PFSK-1 (cell line): ENCODE measurements around the gene HOXD10.

Experiments
- FOXP2 ChIP-seq: optimal IDR thresholded peaks from 2 replicates; pipeline ENCODE3; 2011; ENCODE audit warnings: borderline replicate concordance, control low read depth, inconsistent platforms; ENCODE audit not compliant: insufficient read depth; ENCODE audit errors: extremely low read length, extremely low read depth
- POLR2AphosphoS5 ChIP-seq: IDR thresholded peaks from 2 replicates; pipeline ENCODE4 v1.6.1; 2012; ENCODE audit warnings: low read depth, mild to moderate bottlenecking, control low read depth, low read length, moderate library complexity
- REST ChIP-seq, 2 experiments: IDR thresholded peaks; 2 replicates each; pipeline versions ENCODE4 v1.6.1 to v1.8.0; 2011 to 2012; ENCODE audit warnings: low read depth in 2 of 2, low read length in 2 of 2, control low read depth in 1 of 2, inconsistent platforms in 1 of 2, mild to moderate bottlenecking in 1 of 2, moderate library complexity in 1 of 2; ENCODE audit not compliant: insufficient read depth in 1 of 2
- SIN3A ChIP-seq: IDR thresholded peaks from 2 replicates; pipeline ENCODE4 v1.6.1; 2012; ENCODE audit warnings: mild to moderate bottlenecking, low read length, moderate library complexity, borderline replicate concordance; ENCODE audit not compliant: insufficient read depth
- TAF1 ChIP-seq: IDR thresholded peaks from 2 replicates; pipeline ENCODE4 v1.6.1; 2012; ENCODE audit warnings: low read length, control low read depth, borderline replicate concordance; ENCODE audit not compliant: insufficient read depth

Gene HOXD10

GRCh38 chr2:176111846-176112374 is 4.7 kb upstream of the HOXD10 start:
- no peak for TF ChIP-seq POLR2AphosphoS5
- TF ChIP-seq FOXP2, result no peak
- no peak for TF ChIP-seq REST (IDR thresholded peaks at IDR 0.05; ENCODE audit: insufficient read depth in 1 of 2, low read depth in 2 of 2, low read length in 2 of 2)
- TF ChIP-seq TAF1, result no peak
- no peak for TF ChIP-seq SIN3A

- TF ChIP-seq TAF1, result no peak
- TF ChIP-seq SIN3A, result no peak
- TF ChIP-seq REST (IDR thresholded peaks at IDR 0.05; ENCODE audit: insufficient read depth in 1 of 2, low read depth in 2 of 2, low read length in 2 of 2), result no peak
- no peak for TF ChIP-seq POLR2AphosphoS5
- no peak for TF ChIP-seq FOXP2
Observed at GRCh38 chr2:176112375-176113302, 3.9 kb upstream of the HOXD10 start.

- TF ChIP-seq TAF1, result no peak
- no peak for TF ChIP-seq FOXP2
- no peak for TF ChIP-seq REST (IDR thresholded peaks at IDR 0.05; ENCODE audit: insufficient read depth in 1 of 2, low read depth in 2 of 2, low read length in 2 of 2)
- no peak for TF ChIP-seq SIN3A
- no peak for TF ChIP-seq POLR2AphosphoS5
Observed at GRCh38 chr2:176114120-176114929, 2.3 kb upstream of the HOXD10 start.

GRCh38 chr2:176114930-176115625 is 1.5 kb upstream of the HOXD10 start:
- TF ChIP-seq FOXP2 (no peak), SIN3A (no peak), REST (IDR thresholded peaks at IDR 0.05; ENCODE audit: insufficient read depth in 1 of 2, low read depth in 2 of 2, low read length in 2 of 2) (no peak), TAF1 (no peak), POLR2AphosphoS5 (no peak)
